B cell (primary cell): ENCODE measurements around the gene SGF29. TPM values are rescaled to one million over a fixed set of nuclear protein-coding genes. Genes with fewer than 3 reads are reported as not detected.
"Not testable (repeated sequence)": the region's sequence is repeated elsewhere in the genome, so short reads cannot be mapped to it uniquely, and the experiment has no call there.

ENCODE experiments used
- ATAC-seq: fragments of 200-7000 bp; cut with Tn5 transposase; one replicate; pipeline ENCODE4 v1.10.0; 2021; ENCODE audit warnings: low read depth, mild to moderate bottlenecking, moderate number of reproducible peaks, moderate library complexity
- CTCF ChIA-PET: fragments of 350-600 bp; sonication (Branson Sonifier 250); formaldehyde crosslinking; loops from one replicate; lab custom pipeline; 2021; ENCODE audit warnings: antibody characterized with exemption, inconsistent platforms; lab: Charles Lee
- POLR2A ChIA-PET: fragments of 350-600 bp; sonication (Branson Sonifier 250); formaldehyde crosslinking; loops from one replicate; lab custom pipeline; 2021; ENCODE audit warnings: antibody characterized with exemption; lab: Charles Lee
- DNase-seq: peaks from one replicate; pipeline ENCODE4 v3.0.0; 2013
- H2AFZ ChIP-seq: 2 replicates; pipeline ENCODE4 v1.6.1; 2012; ENCODE audit warnings: mild to moderate bottlenecking, low read depth, low read length; ENCODE audit not compliant: insufficient read depth, poor library complexity, severe bottlenecking
- H3K27ac ChIP-seq, 2 donors: 1 replicate in 1 of 2; 2 replicates in 1 of 2; pipeline ENCODE4 v1.5.1; 2012 to 2013; ENCODE audit warnings: low read length in 2 of 2, mild to moderate bottlenecking in 2 of 2, moderate library complexity in 1 of 2
- H3K27me3 ChIP-seq, 4 experiments: fragments of 200-600 bp in 1 of 4; sonication (generic) in 1 of 4; replicated peaks in 1 of 4; 1 replicate in 2 of 4; 2 replicates in 2 of 4; pipeline versions ENCODE4 v1.6.1 to v1.7.0; 2013 to 2016; ENCODE audit warnings: low read length in 3 of 4, mild to moderate bottlenecking in 2 of 4, mixed read lengths in 1 of 4, moderate library complexity in 1 of 4; ENCODE audit not compliant: insufficient read depth in 4 of 4, control insufficient read depth in 3 of 4; ENCODE audit errors: control extremely low read depth in 1 of 4
- H3K36me3 ChIP-seq, 2 experiments: replicated peaks in 1 of 2; 1 replicate in 1 of 2; 2 replicates in 1 of 2; pipeline versions ENCODE4 v1.6.1 to v1.7.1; 2013; ENCODE audit warnings: low read length in 1 of 2; ENCODE audit not compliant: insufficient read depth in 2 of 2, control insufficient read depth in 1 of 2; ENCODE audit errors: control extremely low read depth in 1 of 2, extremely low read depth in 1 of 2
- H3K4me1 ChIP-seq, 2 donors: fragments of 200-600 bp in 1 of 2; sonication (generic) in 1 of 2; 1 replicate in 1 of 2; 2 replicates in 1 of 2; pipeline versions ENCODE4 v1.5.1 to v1.6.1; 2013 to 2017; ENCODE audit warnings: low read length in 2 of 2; ENCODE audit not compliant: control insufficient read depth in 2 of 2, insufficient read depth in 2 of 2
- H3K4me2 ChIP-seq: replicated peaks from 2 replicates; pipeline ENCODE3; 2012; ENCODE audit warnings: mild to moderate bottlenecking, low read depth, low read length; ENCODE audit not compliant: poor library complexity, severe bottlenecking
- H3K4me3 ChIP-seq, 5 experiments: fragments of 200-600 bp in 1 of 5; sonication (generic) in 1 of 5; 1 replicate in 3 of 5; 2 replicates in 2 of 5; pipeline versions ENCODE4 v1.5.1 to v1.7.0; 2011 to 2016; ENCODE audit warnings: low read length in 4 of 5, mild to moderate bottlenecking in 4 of 5, low read depth in 2 of 5, control low read depth in 1 of 5, moderate library complexity in 1 of 5; ENCODE audit not compliant: insufficient read depth in 1 of 5; ENCODE audit errors: control extremely low read depth in 1 of 5, extremely low read depth in 1 of 5
- H3K79me2 ChIP-seq: fragments of 200-600 bp; sonication (generic); one replicate; pipeline ENCODE4 v1.6.0; 2016; ENCODE audit warnings: low read length; ENCODE audit not compliant: control insufficient read depth, insufficient read depth
- H3K9ac ChIP-seq: fragments of 200-600 bp; sonication (generic); 2 replicates; pipeline ENCODE4 v1.6.1; 2017; ENCODE audit warnings: mild to moderate bottlenecking, low read length, moderate library complexity
- H3K9me3 ChIP-seq, 3 donors: one replicate each; pipeline versions ENCODE4 v1.6.1 to v1.7.1; 2013; ENCODE audit warnings: low read length in 2 of 3; ENCODE audit not compliant: control insufficient read depth in 2 of 3, insufficient read depth in 1 of 3; ENCODE audit errors: control extremely low read depth in 1 of 3
- H4K20me1 ChIP-seq: 2 replicates; pipeline ENCODE4 v1.6.0; 2012; ENCODE audit warnings: mild to moderate bottlenecking, low read length; ENCODE audit not compliant: insufficient read depth, control insufficient read depth, poor library complexity, severe bottlenecking
- H3K27ac Mint-ChIP-seq: one replicate; pipeline ENCODE4 v1.8.0; 2021; ENCODE audit warnings: mixed read lengths
- H3K27me3 Mint-ChIP-seq: one replicate; pipeline ENCODE4 v1.8.0; 2021; ENCODE audit warnings: mixed read lengths
- H3K4me1 Mint-ChIP-seq: one replicate; pipeline ENCODE4 v1.8.0; 2021; ENCODE audit warnings: mixed read lengths
- H3K4me3 Mint-ChIP-seq: one replicate; pipeline ENCODE4 v1.8.0; 2021; ENCODE audit warnings: mixed read lengths
- H3K9me3 Mint-ChIP-seq: one replicate; pipeline ENCODE4 v1.8.0; 2022; ENCODE audit warnings: mixed read lengths; ENCODE audit not compliant: insufficient read depth
- CTCF ChIP-seq: fragments of 200-600 bp; IDR thresholded peaks from one replicate; pipeline ENCODE4 v1.8.0; 2022; ENCODE audit warnings: antibody characterized with exemption, mild to moderate bottlenecking
- WGBS: methylation state at CpG from one replicate; pipeline ENCODE4 v1.1.5; 2013; ENCODE audit warnings: missing lambda C conversion rate; ENCODE audit not compliant: insufficient coverage; 5-methylcytosine and 5-hydroxymethylcytosine counted together
- intact Hi-C: fragments of 100-400 bp; cut with micrococcal nuclease; formaldehyde crosslinking; loops from one replicate; pipeline ENCODE4 v1.10.0; 2022
- polyA plus RNA-seq: library from polyadenylated mRNA; depleted of rRNA; stranded (reverse); fragments of >200 nt; gene quantifications from 2 replicates; pipeline ENCODE4 v1.2.3, GENCODE V29; 2012
- total RNA-seq, 2 donors: library from RNA; stranded (reverse); fragments of 120-200 nt in 1 of 2; gene quantifications; 1 replicate in 1 of 2; 2 replicates in 1 of 2; pipeline versions ENCODE4 v1.2.3 to v1.2.4, GENCODE V29; 2013 to 2022

Gene SGF29
- total and polyA plus RNA-seq, 2 donors (not counting 1 experiment from before 2014, with no cell fraction given): 24.0 to 52.9 TPM

GRCh38 chr16:28614561-28614960, 60.8 kb downstream of the SGF29 start:
- H2AFZ ChIP-seq, H3K36me3 ChIP-seq, H4K20me1 ChIP-seq, H3K4me3 Mint-ChIP-seq, DNase-seq, H3K9me3 Mint-ChIP-seq, H3K79me2 ChIP-seq, ATAC-seq, H3K27ac Mint-ChIP-seq, H3K9me3 ChIP-seq, POLR2A ChIA-PET, H3K4me3 ChIP-seq, H3K4me2 ChIP-seq, intact Hi-C loops, CTCF ChIA-PET, H3K27me3 Mint-ChIP-seq, H3K9ac ChIP-seq, H3K27ac ChIP-seq, H3K4me1 ChIP-seq, H3K4me1 Mint-ChIP-seq, H3K27me3 ChIP-seq: not testable (repeated sequence)
- no CpG with 5 or more reads among the region's 16 CpGs for WGBS

- CTCF ChIA-PET, H3K4me1 Mint-ChIP-seq, H3K79me2 ChIP-seq, H3K4me3 ChIP-seq, POLR2A ChIA-PET, H3K9me3 ChIP-seq, H3K4me3 Mint-ChIP-seq, H3K36me3 ChIP-seq, H3K27me3 Mint-ChIP-seq, ATAC-seq, H3K9ac ChIP-seq, H3K4me2 ChIP-seq, H2AFZ ChIP-seq, intact Hi-C loops, H3K9me3 Mint-ChIP-seq, H3K27ac Mint-ChIP-seq, H3K27ac ChIP-seq, H3K27me3 ChIP-seq, DNase-seq, H4K20me1 ChIP-seq, H3K4me1 ChIP-seq: not testable (repeated sequence)
- TF ChIP-seq CTCF: peak; percentile 50
- 78% methylated on average over 3 of the region's 24 CpGs for WGBS
Measured at GRCh38 chr16:28615486-28616223, 61.9 kb downstream of the SGF29 start.
